ENCODE data around the gene MAGEB5.
"Not testable (repeated sequence)": the region's sequence is repeated elsewhere in the genome, so short reads cannot be mapped to it uniquely, and the experiment has no call there.

The MAGEB5 gene, protein sequence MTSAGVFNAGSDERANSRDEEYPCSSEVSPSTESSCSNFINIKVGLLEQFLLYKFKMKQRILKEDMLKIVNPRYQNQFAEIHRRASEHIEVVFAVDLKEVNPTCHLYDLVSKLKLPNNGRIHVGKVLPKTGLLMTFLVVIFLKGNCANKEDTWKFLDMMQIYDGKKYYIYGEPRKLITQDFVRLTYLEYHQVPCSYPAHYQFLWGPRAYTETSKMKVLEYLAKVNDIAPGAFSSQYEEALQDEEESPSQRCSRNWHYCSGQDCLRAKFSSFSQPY

DNA sequence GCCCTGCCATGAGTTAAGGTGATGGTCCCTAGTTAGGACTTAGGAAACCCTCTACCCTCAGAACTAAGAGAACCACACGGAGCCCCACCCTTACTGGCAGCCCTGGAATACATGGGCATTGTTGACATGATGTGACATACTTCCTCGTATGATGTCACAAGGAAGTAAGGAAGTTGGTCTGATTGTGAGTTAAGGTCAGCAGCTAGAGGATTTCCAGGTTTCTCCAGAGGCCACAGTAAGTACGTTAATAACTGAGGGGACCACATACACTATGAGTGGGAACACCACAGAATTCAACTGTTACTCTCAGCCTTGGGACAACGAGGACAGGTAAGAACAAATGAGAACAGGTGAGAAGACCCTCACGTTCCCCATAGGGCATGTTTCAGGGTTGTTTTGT is at the start of gene MAGEB5:
Gene MAGEB5, plus strand, starts transcription at position 301 of the 400 bp plus-strand sequence. CDS start 1,133 bp downstream, outside the sequence.
- H3K4me3 ChIP-seq (ENCODE audit: low read depth, low read length) = no peak within 1 kb of the TSS
- in situ Hi-C loops (cut with HindIII; ENCODE audit: low sequenced_read_pairs) = no loop called here
- TF ChIP-seq CTCF (IDR thresholded peaks at IDR 0.05; ENCODE audit: low read depth, low read length, missing control alignments) = no peak
- no peak for DNase-seq (ENCODE audit: low read depth)

DNA sequence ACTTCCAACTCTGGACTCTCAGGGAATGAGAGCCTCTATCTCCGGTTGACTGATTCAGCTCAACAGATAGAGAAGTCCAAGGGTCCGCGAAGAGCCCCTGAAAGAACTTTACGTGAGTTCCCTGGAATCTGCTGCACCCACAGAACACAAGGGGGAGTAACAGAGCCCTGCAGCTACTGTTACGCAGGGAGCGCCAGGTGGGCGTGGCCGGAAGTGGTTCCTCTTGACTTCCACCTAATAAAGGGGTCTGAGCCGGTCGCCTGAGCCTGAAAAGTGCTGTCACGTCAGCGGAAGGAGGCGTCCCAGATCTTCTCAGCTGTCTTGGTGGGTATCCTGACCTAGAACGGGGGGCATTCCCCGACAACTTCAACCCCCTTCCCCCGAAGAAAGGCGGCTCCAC is 23.8 kb upstream of the MAGEB5 start, which contains the start of gene MAGEB6:
Gene MAGEB6, plus strand, starts transcription at position 237 of the 400 bp plus-strand sequence. CDS start 1,407 bp downstream, outside the sequence.
- no peak for DNase-seq (ENCODE audit: low read depth)
- no peak for TF ChIP-seq CTCF (IDR thresholded peaks at IDR 0.05; ENCODE audit: low read depth, low read length, missing control alignments)
- H3K4me3 ChIP-seq (ENCODE audit: low read depth, low read length) = no peak within 1 kb of the TSS
- in situ Hi-C loops (cut with HindIII; ENCODE audit: low sequenced_read_pairs) = no loop called here

DNA sequence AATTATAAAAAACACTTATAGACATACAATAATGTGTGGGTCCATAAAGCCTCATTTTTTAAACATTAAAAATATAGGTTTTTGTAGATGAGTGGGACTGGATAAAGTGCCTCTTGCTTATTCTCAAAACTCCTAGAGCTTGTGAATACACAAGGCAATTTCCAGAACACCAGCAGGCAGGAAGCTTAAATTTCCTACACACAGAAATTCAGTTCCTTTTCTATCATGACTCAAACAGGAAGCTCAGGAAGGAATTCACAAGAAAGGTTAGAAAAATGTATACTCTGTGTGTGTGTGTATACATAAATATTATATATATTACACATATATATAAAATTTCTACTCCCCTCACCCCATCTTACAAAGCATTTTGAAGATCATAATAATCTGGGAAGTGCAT is 12.4 kb upstream of the MAGEB5 start:
- no peak for DNase-seq (ENCODE audit: low read depth)
- no peak for TF ChIP-seq CTCF (IDR thresholded peaks at IDR 0.05; ENCODE audit: low read depth, low read length, missing control alignments)
- in situ Hi-C loops (cut with HindIII; ENCODE audit: low sequenced_read_pairs) = no loop called here
- H3K4me3 ChIP-seq (ENCODE audit: low read depth, low read length) = no peak overlapping the region

GRCh38 chrX:26204717-26205116 is 11.3 kb upstream of the MAGEB5 start:
- in situ Hi-C loops (cut with HindIII; ENCODE audit: low sequenced_read_pairs); DNase-seq (ENCODE audit: low read depth); H3K4me3 ChIP-seq (ENCODE audit: low read depth, low read length): not testable (repeated sequence)

DNA sequence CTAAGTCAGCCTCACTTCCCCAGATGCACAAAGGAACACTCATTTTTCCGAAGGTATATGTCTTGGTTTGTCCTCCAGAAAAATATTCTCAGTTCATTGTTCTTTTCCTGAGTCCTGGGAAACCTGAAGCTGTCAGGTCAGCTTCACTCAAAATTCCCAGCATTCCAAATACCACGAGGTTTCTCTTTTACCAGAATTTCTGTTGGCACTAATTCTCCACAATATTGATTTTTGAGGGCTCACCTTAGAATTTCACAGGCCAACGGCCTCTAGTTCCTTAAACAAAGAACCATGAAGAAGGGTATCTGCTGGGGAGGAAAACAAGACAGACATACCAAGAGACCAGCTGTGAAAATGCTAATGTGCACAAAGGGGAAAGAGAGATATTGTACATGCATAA is 8.0 kb upstream of the MAGEB5 start:
- TF ChIP-seq CTCF (IDR thresholded peaks at IDR 0.05; ENCODE audit: low read depth, low read length, missing control alignments) = no peak
- in situ Hi-C loops (cut with HindIII; ENCODE audit: low sequenced_read_pairs) = no loop called here

DNA sequence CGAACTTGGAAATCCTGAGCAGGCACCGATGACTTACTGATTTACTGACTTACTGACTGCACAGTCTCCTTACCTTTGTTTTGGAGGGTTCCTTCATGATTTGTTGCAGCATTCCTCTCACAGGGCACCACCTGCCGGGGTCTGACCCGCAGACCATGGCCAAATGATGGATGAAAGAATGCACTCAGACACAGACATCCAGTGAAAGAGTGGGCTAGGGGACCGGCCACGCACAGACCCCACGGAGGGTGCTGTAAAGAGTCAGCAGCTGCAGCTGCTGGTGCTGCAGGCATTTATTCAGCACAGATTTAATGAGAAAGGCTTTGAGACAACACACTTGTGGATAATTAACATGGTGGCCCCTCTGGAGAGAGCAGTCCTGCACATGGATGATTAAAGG is 3.4 kb downstream of the MAGEB5 start:
- in situ Hi-C loops (cut with HindIII; ENCODE audit: low sequenced_read_pairs) = no loop called here
- no peak overlapping the region for H3K4me3 ChIP-seq (ENCODE audit: low read depth, low read length)
- no peak for DNase-seq (ENCODE audit: low read depth)
- no peak for TF ChIP-seq CTCF (IDR thresholded peaks at IDR 0.05; ENCODE audit: low read depth, low read length, missing control alignments)

More for the DNA sequence above, 8.0 kb upstream of the MAGEB5 start:
- DNase-seq (ENCODE audit: low read depth) = no peak
- no peak overlapping the region for H3K4me3 ChIP-seq (ENCODE audit: low read depth, low read length)

DNA sequence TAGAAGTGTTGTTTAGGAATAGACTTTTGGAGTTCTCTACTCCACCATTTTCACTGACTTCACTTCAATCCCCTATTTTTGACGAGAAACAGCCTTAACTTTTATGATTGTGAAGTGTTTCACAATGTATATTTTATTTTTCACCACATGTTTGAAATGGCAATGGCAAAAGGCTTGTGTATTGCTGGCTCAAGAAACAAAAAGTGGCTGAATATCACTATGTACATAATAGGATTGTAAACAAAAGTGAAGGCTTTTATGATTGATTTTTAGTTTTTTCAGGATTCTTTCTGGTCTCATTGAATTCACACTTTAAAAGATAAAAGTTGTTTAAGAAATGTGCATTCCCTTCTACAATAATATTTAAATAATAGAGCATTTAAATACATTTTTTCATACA is 18.2 kb downstream of the MAGEB5 start:
- in situ Hi-C loops (cut with HindIII; ENCODE audit: low sequenced_read_pairs) = no loop called here
- H3K4me3 ChIP-seq (ENCODE audit: low read depth, low read length) = no peak overlapping the region

More for the DNA sequence above, 18.2 kb downstream of the MAGEB5 start:
- TF ChIP-seq CTCF (IDR thresholded peaks at IDR 0.05; ENCODE audit: low read depth, low read length, missing control alignments) = no peak
- DNase-seq (ENCODE audit: low read depth) = no peak
